Motor neuron (in vitro differentiated cells): ENCODE measurements around the gene VSTM2B. TPM values are rescaled to one million over a fixed set of nuclear protein-coding genes. Genes with fewer than 3 reads are reported as not detected.

Source experiments
- ATAC-seq, 8 experiments: fragments of 200-7000 bp; cut with Tn5 transposase; replicated peaks in 6 of 8; 2 replicates each; pipeline ENCODE4 v1.8.0; 2021; ENCODE audit warnings: mild to moderate bottlenecking in 8 of 8, moderate library complexity in 8 of 8
- H3K27ac ChIP-seq, 2 donors: fragments of 250-450 bp; sonication (Bioruptor Pico); 2 replicates each; pipeline ENCODE4 v1.9.0; 2021; ENCODE audit warnings: antibody characterized with exemption in 2 of 2, mild to moderate bottlenecking in 2 of 2, moderate library complexity in 1 of 2
- H3K4me1 ChIP-seq, 2 donors: fragments of 250-450 bp; sonication (Bioruptor Pico); replicated peaks in 1 of 2; 2 replicates each; pipeline ENCODE4 v1.6.1; 2021; ENCODE audit warnings: antibody characterized with exemption in 2 of 2, mild to moderate bottlenecking in 2 of 2, moderate library complexity in 1 of 2
- H3K4me3 ChIP-seq, 5 donors: fragments of 250-450 bp; sonication (Bioruptor Pico); 2 replicates each; pipeline ENCODE4 v1.9.0; 2021; ENCODE audit warnings: antibody characterized with exemption in 5 of 5, mild to moderate bottlenecking in 5 of 5, moderate library complexity in 4 of 5
- WGBS, 10 experiments: fragments of 450-650 bp; shearing (Covaris generic); methylation state at CpG; one replicate each; pipeline ENCODE4 v1.0.0; 2022; 5-methylcytosine and 5-hydroxymethylcytosine counted together
- in situ Hi-C, 9 experiments: fragments of 400-800 bp; cut with MboI; loops; one replicate each; pipeline ENCODE4 v1.15.0; 2021; ENCODE audit warnings: low sequenced_read_pairs in 9 of 9, low pct_unique_long_range_greater_than_20kb in 2 of 9; ENCODE audit not compliant: unreplicated experiment in 9 of 9
- total RNA-seq, 8 experiments: library from RNA; unstranded; fragments of 300-600 nt; gene quantifications; 2 replicates each; pipeline versions ENCODE4 v1.2.3 to v1.2.4, GENCODE V29; 2022

Gene VSTM2B
- total RNA-seq, 8 experiments from 2014 or later: 0.31 to 8.8 (median 7.2) TPM; not detected in 2

DNA sequence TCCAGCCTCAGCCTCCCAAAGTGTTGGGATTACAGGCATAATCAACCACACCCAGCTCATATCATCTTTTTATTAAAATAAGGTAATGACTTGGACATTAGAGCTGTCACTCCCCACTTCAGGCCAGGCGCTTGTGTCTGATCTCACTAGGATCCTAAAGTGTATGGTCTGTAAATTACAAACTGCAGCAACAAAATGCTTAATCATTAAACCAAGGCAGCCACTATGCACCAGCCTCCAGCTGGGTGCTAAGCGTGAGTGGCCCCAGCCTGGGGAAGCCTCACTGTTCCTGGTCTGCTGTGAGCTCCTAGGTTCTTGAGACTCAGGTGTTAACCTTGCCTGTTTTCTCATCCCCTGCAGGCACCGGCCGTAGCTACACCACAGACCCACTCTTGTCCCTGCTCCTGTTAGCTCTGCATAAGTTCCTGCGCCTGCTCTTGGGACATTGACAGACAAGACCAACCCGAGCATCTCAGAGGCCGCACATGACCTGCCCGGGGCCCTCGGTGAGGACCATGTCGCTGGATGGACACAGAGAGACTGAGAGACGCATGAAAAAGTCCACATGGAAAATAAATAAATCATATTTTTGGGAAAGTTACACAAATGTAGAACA, 37.8 kb downstream of the VSTM2B start:
- 0 to 100% (median 79%) methylated on average over 1 to 10 of the region's 11 CpGs; no CpG with 5 or more reads in 1 of the 10 experiments for WGBS, 10 experiments
- no peak for ATAC-seq
- H3K4me1 ChIP-seq: no peaks in the 10 kb centered on the region
- H3K27ac ChIP-seq: no peak overlapping the region
- no peak overlapping the region for H3K4me3 ChIP-seq
- in situ Hi-C loops: no loop called here

DNA sequence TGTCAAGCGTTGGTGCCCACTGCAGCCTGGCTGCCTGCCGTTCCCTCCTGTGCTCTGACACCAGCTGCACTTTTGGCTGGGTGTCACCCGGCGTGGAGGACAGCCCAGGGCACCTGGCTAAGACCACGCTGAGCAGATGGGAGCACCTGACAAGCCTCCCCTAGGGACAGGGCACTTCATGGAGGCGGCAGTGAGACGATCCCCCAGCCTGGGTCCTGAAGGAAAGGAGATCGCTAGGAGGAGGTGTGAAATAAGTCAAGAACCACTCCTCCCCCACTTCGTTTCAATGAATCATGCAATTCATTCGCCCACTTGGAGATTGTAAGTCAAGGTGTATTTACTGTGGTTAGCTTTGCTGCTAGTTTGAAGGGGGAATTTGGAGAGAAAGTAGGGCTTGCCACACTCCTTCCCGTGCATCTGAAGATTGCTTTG, 38.8 kb downstream of the VSTM2B start:
- 0 to 88% (median 69%) methylated on average over 1 to 8 of the region's 11 CpGs; no CpG with 5 or more reads in 2 of the 10 experiments for WGBS, 10 experiments
- in situ Hi-C loops: no loop called here
- H3K27ac ChIP-seq: no peak overlapping the region

DNA sequence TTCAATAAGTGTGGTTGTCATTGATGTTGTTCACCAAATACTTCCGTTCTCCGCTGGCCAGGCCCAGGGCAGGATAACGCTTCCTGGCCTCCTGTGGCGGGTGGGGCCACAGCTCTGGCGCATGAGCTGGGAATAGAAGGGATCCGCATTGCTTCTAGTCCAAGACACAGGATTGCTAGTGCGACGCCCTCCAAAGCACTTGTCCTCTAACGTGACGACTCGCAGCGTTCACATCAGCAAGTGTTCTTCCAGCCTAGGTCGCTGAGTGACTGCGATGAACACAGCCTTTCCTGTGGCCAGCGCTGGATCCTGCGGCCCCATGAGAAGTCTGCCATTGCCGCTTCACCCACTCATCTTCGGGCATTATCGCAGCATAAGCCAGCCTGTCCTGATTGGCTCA, 39.4 kb downstream of the VSTM2B start:
- in situ Hi-C loops: no loop called here

More for the DNA sequence above, 38.8 kb downstream of the VSTM2B start:
- ATAC-seq: no peak
- Histone ChIP-seq H3K4me3 (no peak overlapping the region), H3K4me1 (no peaks in the 10 kb centered on the region)

GRCh38 chr19:29566496-29567054, 40.8 kb downstream of the VSTM2B start:
- in situ Hi-C loops: no loop called here
- no peak for ATAC-seq
- Histone ChIP-seq H3K4me3 (no peak overlapping the region), H3K27ac (no peak overlapping the region), H3K4me1 (no peaks in the 10 kb centered on the region)
- WGBS, 10 experiments: no CpG with 5 or more reads among the region's 3 CpGs

More for the DNA sequence above, 39.4 kb downstream of the VSTM2B start:
- ATAC-seq: no peak
- Histone ChIP-seq H3K27ac (no peak overlapping the region), H3K4me3 (no peak overlapping the region), H3K4me1 (no peaks in the 10 kb centered on the region)
- 88 to 100% (median 94%) methylated on average over 1 to 14 of the region's 19 CpGs; no CpG with 5 or more reads in 4 of the 10 experiments for WGBS, 10 experiments

GRCh38 chr19:29567366-29567915, 41.6 kb downstream of the VSTM2B start:
- no peak for ATAC-seq
- Histone ChIP-seq H3K4me1 (no peaks in the 10 kb centered on the region), H3K27ac (no peak overlapping the region), H3K4me3 (no peak overlapping the region)
- 27 to 100% (median 50%) methylated on average over 1 to 2 of the region's 2 CpGs; no CpG with 5 or more reads in 7 of the 10 experiments for WGBS, 10 experiments
- in situ Hi-C loops: no loop called here

DNA sequence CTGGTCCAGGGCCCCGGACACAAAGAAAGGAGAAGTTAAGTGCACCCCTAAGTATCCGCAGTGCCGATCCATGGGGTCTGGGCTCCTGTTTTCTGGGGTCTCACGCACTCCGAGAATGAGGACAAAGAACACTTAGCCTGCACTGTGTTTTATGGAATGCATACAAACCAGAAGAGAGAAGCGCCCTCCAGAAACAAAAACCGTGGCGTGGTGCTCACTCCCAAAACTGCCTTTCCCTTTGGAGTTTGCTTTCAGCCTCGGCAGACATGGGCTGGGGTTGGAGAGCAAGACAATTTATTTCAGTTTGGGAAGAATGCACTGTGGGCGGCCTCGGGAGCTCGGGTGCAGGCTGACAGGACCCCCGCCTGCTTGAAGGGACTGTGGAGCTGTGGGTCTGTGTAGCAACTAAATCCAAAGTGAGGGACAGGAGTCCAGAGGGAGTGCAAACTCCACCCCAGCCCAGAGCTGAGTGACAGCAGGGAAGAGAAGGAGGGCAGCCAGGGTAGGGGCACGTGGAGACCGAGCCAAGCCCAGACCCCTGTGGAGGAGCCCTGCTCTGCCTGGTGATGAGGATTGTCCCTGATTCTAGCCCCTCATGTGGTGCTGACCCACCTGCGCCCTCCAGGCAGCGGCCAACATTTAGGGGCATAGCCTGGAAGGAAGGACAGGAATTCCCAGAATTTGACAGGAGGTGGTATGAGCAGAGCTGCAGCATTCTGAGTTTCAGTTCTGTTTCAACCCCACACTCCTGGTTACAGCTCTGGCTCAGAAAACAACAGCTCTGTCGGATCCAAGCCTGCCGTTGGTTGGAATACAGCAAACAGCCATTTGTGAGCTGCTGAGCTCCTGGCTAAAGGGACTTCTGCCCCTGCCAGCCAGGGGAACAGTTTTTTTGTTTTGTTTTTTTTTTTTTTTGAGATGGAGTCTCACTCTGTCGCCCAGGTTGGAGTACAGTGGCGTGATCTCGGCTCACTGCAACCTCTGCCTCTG, 42.5 kb downstream of the VSTM2B start:
- H3K4me3 ChIP-seq: no peak overlapping the region
- 10 to 84% (median 62%) methylated on average over 1 to 16 of the region's 22 CpGs; no CpG with 5 or more reads in 2 of the 10 experiments for WGBS, 10 experiments
- ATAC-seq: no peak
- in situ Hi-C loops: no loop called here
- H3K27ac ChIP-seq: no peak overlapping the region
- H3K4me1 ChIP-seq: no peaks in the 10 kb centered on the region

DNA sequence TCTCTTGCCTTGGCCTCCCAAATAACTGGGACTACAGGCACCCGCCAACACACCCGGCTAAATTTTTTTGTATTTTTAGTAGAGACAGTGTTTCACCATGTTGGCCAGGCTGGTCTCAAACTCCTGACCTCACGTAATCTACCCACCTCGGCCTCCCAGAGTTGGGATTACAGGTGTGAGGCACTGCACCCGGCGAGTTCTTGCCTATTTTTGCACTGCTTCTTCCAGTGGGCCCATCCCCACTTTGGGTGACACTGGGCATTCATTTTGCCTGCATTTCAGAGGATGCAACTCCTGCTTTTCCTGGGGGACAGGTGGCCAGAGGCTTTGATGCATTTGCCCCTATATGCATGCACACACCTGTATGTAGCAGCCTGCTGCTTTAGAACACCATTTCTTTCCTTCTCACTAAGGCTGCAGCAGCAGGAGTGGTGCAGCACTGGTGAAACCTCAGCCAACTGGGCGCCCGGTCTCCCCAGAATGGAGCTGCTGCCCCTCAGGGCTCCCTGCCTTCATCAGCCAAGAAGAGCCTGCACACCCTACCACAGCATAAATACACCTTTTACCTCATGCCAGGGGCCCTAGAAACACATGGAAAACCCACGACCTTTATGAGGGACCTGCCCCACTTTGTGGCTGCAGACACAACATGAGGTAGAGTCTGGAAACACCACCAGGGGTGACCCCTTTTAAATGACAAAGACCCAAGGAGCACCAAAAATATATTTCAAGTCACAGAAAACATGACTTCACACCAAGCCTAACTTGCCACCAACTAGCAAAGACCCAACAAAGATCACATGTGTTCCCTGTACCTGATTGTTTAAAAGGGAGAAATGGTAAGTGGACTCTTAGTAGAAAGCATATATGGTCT, 43.5 kb downstream of the VSTM2B start:
- no peak for ATAC-seq
- Histone ChIP-seq H3K4me1 (peaks cover 0 to 8% of the 10 kb centered on the region in 2 donors), H3K27ac (no peak overlapping the region), H3K4me3 (no peak overlapping the region)
- WGBS, 10 experiments: 4 to 100% (median 83%) methylated on average over 2 to 5 of the region's 9 CpGs; no CpG with 5 or more reads in 3 of the 10 experiments
- in situ Hi-C loops: no loop called here

DNA sequence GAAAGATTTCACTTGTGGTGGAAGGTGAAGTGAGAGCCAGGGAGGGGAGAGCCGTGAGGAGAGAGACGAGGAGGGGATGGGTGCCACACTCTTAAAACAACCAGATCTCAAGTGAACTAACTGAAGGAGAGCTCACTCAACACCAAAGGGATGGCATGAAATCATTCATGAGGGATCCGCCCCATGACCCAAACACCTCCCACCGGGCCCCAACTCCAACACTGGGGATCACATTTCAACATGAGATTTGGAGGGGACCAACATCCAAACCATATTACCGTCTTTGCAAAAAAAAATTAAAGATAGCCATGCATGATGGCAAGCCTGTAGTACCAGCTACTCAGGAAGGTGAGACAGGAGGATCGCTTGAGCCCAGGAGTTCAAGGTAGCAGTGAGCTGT, 45.4 kb downstream of the VSTM2B start:
- Histone ChIP-seq H3K4me1 (peaks cover 7 to 27% of the 10 kb centered on the region in 2 donors), H3K4me3 (no peak overlapping the region), H3K27ac (no peak overlapping the region)
- no peak for ATAC-seq
- 11 to 100% (median 77%) methylated on average over 1 to 6 of the region's 6 CpGs; no CpG with 5 or more reads in 2 of the 10 experiments for WGBS, 10 experiments
- in situ Hi-C loops: no loop called here

GRCh38 chr19:29573486-29573885, 47.7 kb downstream of the VSTM2B start:
- Histone ChIP-seq H3K4me1 (peaks cover 19 to 40% of the 10 kb centered on the region in 2 donors), H3K27ac (no peak overlapping the region), H3K4me3 (no peak overlapping the region)
- in situ Hi-C loops: no loop called here
- WGBS, 10 experiments: 17 to 93% (median 61%) methylated on average over 2 to 7 of the region's 7 CpGs
- no peak for ATAC-seq

DNA sequence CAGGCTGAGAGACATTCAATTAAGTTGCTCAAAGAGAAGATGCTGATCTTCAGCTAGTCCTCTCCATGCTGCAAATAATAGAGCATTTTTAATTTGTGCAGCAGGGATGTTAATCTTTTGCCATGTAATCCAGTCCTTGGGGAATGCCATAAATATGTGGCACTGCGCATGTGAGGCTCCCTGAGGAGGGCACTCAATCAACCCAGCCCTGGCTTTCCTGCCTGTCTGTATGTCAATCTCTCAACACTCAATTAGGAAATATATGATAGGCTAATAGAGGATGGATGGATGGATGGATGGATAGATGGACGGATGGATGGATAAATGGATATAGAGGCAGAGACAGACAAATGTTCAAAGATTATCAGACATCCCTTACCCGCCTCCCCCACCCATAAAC, 48.7 kb downstream of the VSTM2B start:
- 0 to 89% (median 47%) methylated on average over 1 to 3 of the region's 3 CpGs; no CpG with 5 or more reads in 3 of the 10 experiments for WGBS, 10 experiments
- in situ Hi-C loops: no loop called here
- no peak overlapping the region for H3K4me3 ChIP-seq
- peak in 4 of 8 experiments; percentile 7 to 51 (median 34) for ATAC-seq
- H3K27ac ChIP-seq: no peak overlapping the region
- H3K4me1 ChIP-seq: peaks cover 19 to 40% of the 10 kb centered on the region in 2 donors

GRCh38 chr19:29576046-29576606, 50.3 kb downstream of the VSTM2B start:
- in situ Hi-C loops: loop anchor here in 1 of 9 experiments (25.0 kb wide), 1 partner anchor 1114 kb away; no protein-coding TSS in a partner anchor
- Histone ChIP-seq H3K4me3 (no peak overlapping the region), H3K27ac (no peak overlapping the region), H3K4me1 (peaks cover 19 to 40% of the 10 kb centered on the region in 2 donors)
- WGBS, 10 experiments: 0 to 53% (median 15%) methylated on average over 1 to 5 of the region's 14 CpGs; no CpG with 5 or more reads in 2 of the 10 experiments
- peak; percentile 36 to 94 (median 92) for ATAC-seq
